Heart right ventricle (tissue), 16 donors: Measurements from ENCODE around the gene PDHX. TPM values are rescaled to one million over a fixed set of nuclear protein-coding genes. Genes with fewer than 3 reads are reported as not detected.

Experiments used
- ATAC-seq, 8 donors: fragments of 200-7000 bp; cut with Tn5 transposase; one replicate each; pipeline ENCODE4 v1.9.1; 2020; ENCODE audit warnings: mild to moderate bottlenecking in 8 of 8, moderate library complexity in 8 of 8, moderate number of reproducible peaks in 1 of 8
- DNase-seq, 2 donors: peaks; one replicate each; pipeline ENCODE4 v3.0.0-alpha.2; 2020
- H3K27ac ChIP-seq, 10 donors: fragments of 200-600 bp; sonication (generic) in 2 of 10; one replicate each; pipeline versions ENCODE4 v1.5.0 to v1.8.0; 2020 to 2022; ENCODE audit warnings: mild to moderate bottlenecking in 3 of 10
- H3K27me3 ChIP-seq, 7 donors: fragments of 200-600 bp; one replicate each; pipeline ENCODE4 v1.8.0; 2021 to 2022; ENCODE audit warnings: mild to moderate bottlenecking in 2 of 7
- H3K36me3 ChIP-seq, 9 donors: fragments of 200-600 bp; sonication (generic) in 1 of 9; one replicate each; pipeline versions ENCODE4 v1.5.0 to v1.8.0; 2020 to 2022; ENCODE audit warnings: mild to moderate bottlenecking in 2 of 9
- H3K4me1 ChIP-seq, 9 donors: fragments of 200-600 bp; sonication (generic) in 1 of 9; one replicate each; pipeline versions ENCODE4 v1.5.0 to v1.8.0; 2020 to 2022; ENCODE audit warnings: mild to moderate bottlenecking in 4 of 9
- H3K4me3 ChIP-seq, 10 donors: fragments of 200-600 bp; sonication (generic) in 2 of 10; one replicate each; pipeline versions ENCODE4 v1.5.0 to v1.8.0; 2020 to 2022; ENCODE audit warnings: mild to moderate bottlenecking in 7 of 10, moderate library complexity in 2 of 10
- H3K9me3 ChIP-seq, 11 donors: fragments of 200-600 bp in 10 of 11; sonication (generic) in 2 of 11; one replicate each; pipeline versions ENCODE4 v1.5.0 to v1.8.0; 2013 to 2022; ENCODE audit warnings: mild to moderate bottlenecking in 2 of 11, control low read depth in 1 of 11, moderate library complexity in 1 of 11
- CTCF ChIP-seq, 9 donors: fragments of 200-600 bp; sonication (generic) in 2 of 9; IDR thresholded peaks; one replicate each; pipeline versions ENCODE4 v1.5.0 to v1.8.0; 2021 to 2022; ENCODE audit warnings: antibody characterized with exemption in 9 of 9, mild to moderate bottlenecking in 5 of 9, moderate library complexity in 1 of 9
- WGBS, 2 donors: extraction: QIAGEN DNeasy Blood & Tissue Kit; methylation state at CpG; one replicate each; pipeline ENCODE4 v1.1.7; 2013; ENCODE audit warnings: inconsistent platforms in 1 of 2; 5-methylcytosine and 5-hydroxymethylcytosine counted together
- intact Hi-C, 10 donors: fragments of 100-400 bp; cut with DNase I; formaldehyde crosslinking; loops; one replicate each; pipeline versions ENCODE4 v1.11.1 to v1.14.2; 2022
- polyA plus RNA-seq, 2 donors: library from polyadenylated mRNA; stranded (reverse); fragments of 200-250 nt; gene quantifications; one replicate each; pipeline ENCODE4 v1.2.3, GENCODE V29; 2013
- total RNA-seq, 10 donors: library from RNA; stranded (reverse); fragmentation: NEBNext Ultra II Directional in 3 of 10; extraction: Animal tissue kit (Norgen Biotek cat#: 25700) in 3 of 10; gene quantifications; one replicate each; pipeline versions ENCODE4 v1.2.1 to v1.2.4, GENCODE V29; 2021 to 2023
- donor health status: Arrhythmogenic right ventricular cardiomyopathy.
- donor health status: ischemic (EF 13 %, LVEDD 7.1; RV severe dilation, severe dysfunction).
- donor health status: healthy with polysubstance abuse.
- donor health status: DM: no; HTN: yes; CAD: no.
- donor health status: DM: no; HTN: no; CAD: no.
- donor health status: ischemic (EF 25% LVEDD 6.9; RV normal size, moderate dysfunction).
- donor health status: ischemic (EF 25% LVEDD 5.7; RV mildly dilated, moderate dysfunction).
- donor health status: healthy.
- donor health status: DM: yes; HTN: yes; CAD: no.
- donor health status: Ischemic cardiomyopathy.
- donor health status: ischemic (EF 35%, LVEDD 5.7; RV mildly dilated, moderate dysfunction).
- donor health status: nonischemic (EF 11% LVEDD 7.7; RV severe dilation, severe dysfunction).
- donor health status: DM: yes; HTN: yes; CAD: no.
- donor health status: PGD.
- donor health status: ischemic (EF 29% LVEDD 5.4; RV normal size, mild dysfunction).
- donor health status: nonischemic (EF 23%, LVEDD 6.1; RV moderate dilation, normal function).

PDHX gene
- total and polyA plus RNA-seq, 12 donors = 52.7 to 203 (median 171) TPM

- H3K36me3 ChIP-seq = peaks cover 0 to 95% (median 8%) of the 10 kb centered on the region in 9 donors
- H3K4me1 ChIP-seq = peaks cover 0 to 32% (median 7%) of the 10 kb centered on the region in 9 donors
- H3K27ac ChIP-seq = no peak overlapping the region
- no peak for ATAC-seq
- WGBS, 2 donors = 93% methylated on average over 3 of the region's 3 CpGs
- no peak for TF ChIP-seq CTCF (IDR thresholded peaks at IDR 0.05)
- no peaks in the 10 kb centered on the region for H3K27me3 ChIP-seq
- no peak overlapping the region for H3K4me3 ChIP-seq
- no peak for DNase-seq
- H3K9me3 ChIP-seq = no peaks in the 10 kb centered on the region
- intact Hi-C loops = no loop called here
Measured at GRCh38 chr11:34975482-34975881, 59.1 kb downstream of the PDHX start.

- peak overlapping the region in 1 of 10 donors; percentile 1 for H3K27ac ChIP-seq
- intact Hi-C loops = no loop called here
Measured at GRCh38 chr11:34976496-34977088, 60.2 kb downstream of the PDHX start.

GRCh38 chr11:34977089-34977912 is 60.9 kb downstream of the PDHX start:
- peak overlapping the region in 1 of 10 donors; percentile 1 for H3K27ac ChIP-seq
- no peaks in the 10 kb centered on the region for H3K27me3 ChIP-seq
- ATAC-seq = no peak
- H3K4me3 ChIP-seq = no peak overlapping the region
- intact Hi-C loops = no loop called here
- peaks cover 0 to 32% (median 6%) of the 10 kb centered on the region in 9 donors for H3K4me1 ChIP-seq
- no peak for DNase-seq
- no peaks in the 10 kb centered on the region for H3K9me3 ChIP-seq
- 44 to 56% methylated on average over 6 of the region's 6 CpGs for WGBS, 2 donors
- peaks cover 0 to 84% (median 8%) of the 10 kb centered on the region in 9 donors for H3K36me3 ChIP-seq
- no peak for TF ChIP-seq CTCF (IDR thresholded peaks at IDR 0.05)

More at GRCh38 chr11:34976496-34977088, 60.2 kb downstream of the PDHX start:
- no peaks in the 10 kb centered on the region for H3K27me3 ChIP-seq
- ATAC-seq = no peak
- no peak overlapping the region for H3K4me3 ChIP-seq
- H3K4me1 ChIP-seq = peaks cover 0 to 32% (median 6%) of the 10 kb centered on the region in 9 donors
- DNase-seq = no peak
- TF ChIP-seq CTCF (IDR thresholded peaks at IDR 0.05) = no peak
- H3K9me3 ChIP-seq = no peaks in the 10 kb centered on the region
- H3K36me3 ChIP-seq = peaks cover 0 to 89% (median 8%) of the 10 kb centered on the region in 9 donors

- H3K27me3 ChIP-seq = no peaks in the 10 kb centered on the region
- H3K27ac ChIP-seq = peak overlapping the region in 2 of 10 donors; percentile 1 to 6
- intact Hi-C loops = no loop called here
- H3K36me3 ChIP-seq = peaks cover 0 to 80% (median 4%) of the 10 kb centered on the region in 9 donors
- no peak for DNase-seq
- H3K9me3 ChIP-seq = no peaks in the 10 kb centered on the region
- 76 to 82% methylated on average over 7 of the region's 7 CpGs for WGBS, 2 donors
- H3K4me1 ChIP-seq = peaks cover 0 to 32% (median 6%) of the 10 kb centered on the region in 9 donors
- no peak overlapping the region for H3K4me3 ChIP-seq
- ATAC-seq = no peak
- TF ChIP-seq CTCF (IDR thresholded peaks at IDR 0.05) = no peak
Measured at GRCh38 chr11:34978236-34979191, 62.1 kb downstream of the PDHX start.
